Calu3 (cell line): Measurements from ENCODE around the gene INAFM1. TPM values are rescaled to one million over a fixed set of nuclear protein-coding genes. Genes with fewer than 3 reads are reported as not detected.
A peak's percentile ranks its signal among the peaks of the same experiment; 100 is the strongest.
"Not testable (repeated sequence)": the region's sequence is repeated elsewhere in the genome, so short reads cannot be mapped to it uniquely, and the experiment has no call there.

Experiments
- BruUV-seq: library from RNA; stranded (reverse); fragments of 400-500 nt; replicated peaks from 2 replicates; lab custom pipeline; 2021; lab: Mats Ljungman, UMichigan
- CTCF ChIA-PET: fragments of 300-600 bp; sonication (Branson Sonifier 250); formaldehyde crosslinking; loops from one replicate; lab custom pipeline; 2022; ENCODE audit warnings: antibody characterized with exemption; lab: Charles Lee
- DNase-seq: peaks from one replicate; pipeline ENCODE4 v3.0.0; 2022
- H3K27ac Mint-ChIP-seq: one replicate; pipeline ENCODE4 v1.8.0; 2022; ENCODE audit warnings: mixed read lengths; ENCODE audit not compliant: unreplicated experiment
- H3K27me3 Mint-ChIP-seq: one replicate; pipeline ENCODE4 v1.8.0; 2022; ENCODE audit warnings: mixed read lengths; ENCODE audit not compliant: unreplicated experiment
- H3K36me3 Mint-ChIP-seq: one replicate; pipeline ENCODE4 v1.8.0; 2022; ENCODE audit warnings: mild to moderate bottlenecking, moderate library complexity, mixed read lengths; ENCODE audit not compliant: insufficient read depth, unreplicated experiment
- H3K4me1 Mint-ChIP-seq: one replicate; pipeline ENCODE4 v1.8.0; 2022; ENCODE audit warnings: mild to moderate bottlenecking, low read depth, mixed read lengths; ENCODE audit not compliant: unreplicated experiment
- H3K4me3 Mint-ChIP-seq: one replicate; pipeline ENCODE4 v1.8.0; 2022; ENCODE audit warnings: mild to moderate bottlenecking, low read depth, moderate library complexity, mixed read lengths; ENCODE audit not compliant: unreplicated experiment
- H3K9me3 Mint-ChIP-seq: one replicate; pipeline ENCODE4 v1.8.0; 2022; ENCODE audit warnings: low read depth, mixed read lengths; ENCODE audit not compliant: unreplicated experiment
- CTCF ChIP-seq: fragments of 200-600 bp; IDR thresholded peaks from one replicate; pipeline ENCODE4 v1.8.0; 2022; ENCODE audit warnings: antibody characterized with exemption; ENCODE audit not compliant: unreplicated experiment
- intact Hi-C: fragments of 100-400 bp; cut with micrococcal nuclease; formaldehyde crosslinking; loops from one replicate; pipeline ENCODE4 v1.10.0; 2022; ENCODE audit not compliant: unreplicated experiment
- total RNA-seq: library from RNA; stranded (reverse); gene quantifications from 2 replicates; pipeline ENCODE4 v1.2.3, GENCODE V29; 2022

Gene INAFM1
- total RNA-seq, 1 experiment from 2014 or later, result 13.9 TPM

- Mint-ChIP-seq H3K4me1 (peaks cover 19% of the 10 kb centered on the region), H3K36me3 (peaks cover 30% of the 10 kb centered on the region), H3K9me3 (no peaks in the 10 kb centered on the region), H3K4me3 (no peak overlapping the region), H3K27me3 (no peaks in the 10 kb centered on the region), H3K27ac (no peak overlapping the region)
- no peak for TF ChIP-seq CTCF
- no TSS peak for BruUV-seq
- no peak for DNase-seq
- CTCF ChIA-PET, result no interaction called here
- intact Hi-C loops, result no loop called here
Observed at GRCh38 chr19:47283405-47284059, 8.8 kb downstream of the INAFM1 start.

- BruUV-seq, result no TSS peak
- Mint-ChIP-seq H3K27ac (no peak overlapping the region), H3K4me3 (no peak overlapping the region), H3K9me3 (no peaks in the 10 kb centered on the region), H3K4me1 (peaks cover 21% of the 10 kb centered on the region), H3K36me3 (peaks cover 34% of the 10 kb centered on the region), H3K27me3 (no peaks in the 10 kb centered on the region)
- intact Hi-C loops, result no loop called here
- DNase-seq, result peak; percentile 75
- peak; percentile 59 for TF ChIP-seq CTCF
- CTCF ChIA-PET, result no interaction called here
Observed at GRCh38 chr19:47284324-47284899, 9.7 kb downstream of the INAFM1 start.

- Mint-ChIP-seq H3K27ac (no peak overlapping the region), H3K27me3 (no peaks in the 10 kb centered on the region), H3K4me3 (no peak overlapping the region), H3K36me3 (peaks cover 10% of the 10 kb centered on the region), H3K9me3 (no peaks in the 10 kb centered on the region), H3K4me1 (peaks cover 2% of the 10 kb centered on the region)
- BruUV-seq, result no TSS peak
- intact Hi-C loops, result loop anchor here (2.0 to 5.0 kb wide), 3 partner anchors 96 to 131 kb away; no protein-coding TSS in a partner anchor
- peak; percentile 91 for DNase-seq
- CTCF ChIA-PET, result interaction anchor here (0.6 to 1.6 kb wide), 5 partner anchors 39 to 637 kb away, joined by 3 to 7 read pairs (median 4); partner anchors contain the start of gene DHX34
- TF ChIP-seq CTCF, result peak; percentile 86
Observed at GRCh38 chr19:47296036-47296435, 21.4 kb downstream of the INAFM1 start.

GRCh38 chr19:47300867-47301266, 26.2 kb downstream of the INAFM1 start:
- intact Hi-C loops, DNase-seq, H3K27ac Mint-ChIP-seq, H3K9me3 Mint-ChIP-seq, BruUV-seq, H3K4me3 Mint-ChIP-seq, H3K27me3 Mint-ChIP-seq, H3K4me1 Mint-ChIP-seq: not testable (repeated sequence)
- CTCF ChIA-PET, result interaction anchor here (0.6 to 0.7 kb wide), 2 partner anchors 363 to 1416 kb away, joined by 3 to 4 read pairs; no protein-coding TSS in a partner anchor
- H3K36me3 Mint-ChIP-seq, result peaks cover 11% of the 10 kb centered on the region

GRCh38 chr19:47302249-47302648, 27.6 kb downstream of the INAFM1 start:
- CTCF ChIA-PET, result interaction anchor here (0.7 kb wide), 1 partner anchor 1625 kb away, joined by 5 read pairs; no protein-coding TSS in a partner anchor
- no peak overlapping the region for H3K27ac Mint-ChIP-seq
- no TSS peak for BruUV-seq
- H3K36me3 Mint-ChIP-seq, result peaks cover 11% of the 10 kb centered on the region
- no peak for DNase-seq
- intact Hi-C loops, result no loop called here
- H3K27me3 Mint-ChIP-seq, result no peaks in the 10 kb centered on the region
- peaks cover 7% of the 10 kb centered on the region for H3K4me1 Mint-ChIP-seq
- no peak for TF ChIP-seq CTCF
- H3K9me3 Mint-ChIP-seq, result no peaks in the 10 kb centered on the region
- H3K4me3 Mint-ChIP-seq, result no peak overlapping the region
